H1 (cell line): Measurements from ENCODE around the gene KLHL7. TPM values are rescaled to one million over a fixed set of nuclear protein-coding genes. Genes with fewer than 3 reads are reported as not detected.

Experiments used
- CTCF ChIA-PET: fragments of 300-600 bp; sonication (Branson Sonifier 250); formaldehyde crosslinking; loops from one replicate; lab custom pipeline; 2021; ENCODE audit not compliant: partially characterized antibody; lab: Charles Lee
- POLR2A ChIA-PET: fragments of 300-600 bp; sonication (Branson Sonifier 250); formaldehyde crosslinking; loops from one replicate; lab custom pipeline; 2021; ENCODE audit warnings: inconsistent platforms; ENCODE audit not compliant: partially characterized antibody; lab: Charles Lee
- DNase-seq, 2 experiments: peaks; one replicate each; pipeline versions ENCODE4 v3.0.0 to v3.0.0-alpha.2; 2010 to 2022; ENCODE audit warnings: low spot score in 2 of 2, low read depth in 1 of 2, mixed read lengths in 1 of 2
- FAIRE-seq: peaks from 2 replicates; lab custom pipeline; 2011; peaks lifted over from hg19 to GRCh38; lab: Jason Lieb, UNC
- H2AFZ ChIP-seq: 2 replicates; pipeline ENCODE4 v1.8.1; 2012; ENCODE audit warnings: low read length, inconsistent platforms
- H2AK5ac ChIP-seq: 2 replicates; pipeline ENCODE4 v1.6.1; 2013; ENCODE audit warnings: low read depth, low read length
- H2BK120ac ChIP-seq: replicated peaks from 2 replicates; pipeline ENCODE3; 2013; ENCODE audit warnings: low read depth, low read length, inconsistent platforms
- H2BK12ac ChIP-seq: 2 replicates; pipeline ENCODE4 v1.6.1; 2013; ENCODE audit warnings: low read depth, low read length
- H2BK15ac ChIP-seq: 2 replicates; pipeline ENCODE4 v1.6.1; 2013; ENCODE audit warnings: low read length
- H2BK20ac ChIP-seq: 2 replicates; pipeline ENCODE4 v1.6.1; 2013; ENCODE audit warnings: low read length
- H2BK5ac ChIP-seq: 2 replicates; pipeline ENCODE4 v1.6.1; 2013; ENCODE audit warnings: low read depth, low read length
- H3K14ac ChIP-seq: 2 replicates; pipeline ENCODE4 v1.6.1; 2013; ENCODE audit warnings: inconsistent platforms; ENCODE audit not compliant: insufficient read length
- H3K18ac ChIP-seq: 2 replicates; pipeline ENCODE4 v1.6.1; 2013; ENCODE audit warnings: low read length; ENCODE audit errors: extremely low read depth
- H3K23ac ChIP-seq: 2 replicates; pipeline ENCODE4 v1.6.1; 2013; ENCODE audit warnings: inconsistent platforms; ENCODE audit not compliant: insufficient read length
- H3K23me2 ChIP-seq: 2 replicates; pipeline ENCODE4 v1.6.1; 2013; ENCODE audit warnings: low read depth, low read length
- H3K27ac ChIP-seq: 2 replicates; pipeline ENCODE4 v1.6.1; 2011; ENCODE audit warnings: low read depth, low read length, inconsistent platforms
- H3K27me3 ChIP-seq, 4 experiments: replicated peaks in 1 of 4; 1 replicate in 1 of 4; 2 replicates in 3 of 4; pipeline versions ENCODE4 v1.6.1 to v1.8.1; 2011 to 2013; ENCODE audit warnings: low read length in 3 of 4, mild to moderate bottlenecking in 3 of 4, inconsistent platforms in 2 of 4, mixed read lengths in 2 of 4, moderate library complexity in 1 of 4; ENCODE audit not compliant: control insufficient read depth in 3 of 4, insufficient read depth in 3 of 4; ENCODE audit errors: extremely low read depth in 1 of 4
- H3K36me3 ChIP-seq, 4 experiments: 2 replicates each; pipeline versions ENCODE4 v1.6.1 to v1.8.1; 2011 to 2013; ENCODE audit warnings: mild to moderate bottlenecking in 4 of 4, low read length in 3 of 4, moderate library complexity in 2 of 4, control low read depth in 1 of 4, inconsistent platforms in 1 of 4; ENCODE audit not compliant: insufficient read depth in 4 of 4, control insufficient read depth in 2 of 4
- H3K4ac ChIP-seq: replicated peaks from 2 replicates; pipeline ENCODE3; 2013; ENCODE audit warnings: low read length, low read depth, mixed read lengths, inconsistent platforms; ENCODE audit not compliant: insufficient read length
- H3K4me1 ChIP-seq, 4 experiments: replicated peaks in 1 of 4; 1 replicate in 1 of 4; 2 replicates in 3 of 4; pipeline versions ENCODE4 v1.6.1 to v1.8.1; 2011 to 2013; ENCODE audit warnings: low read length in 3 of 4, inconsistent platforms in 2 of 4, mixed read lengths in 1 of 4; ENCODE audit not compliant: insufficient read depth in 4 of 4, control insufficient read depth in 3 of 4
- H3K4me2 ChIP-seq, 2 experiments: 2 replicates each; pipeline versions ENCODE4 v1.6.1 to v1.8.1; 2011 to 2013; ENCODE audit warnings: low read depth in 2 of 2, low read length in 2 of 2, control low read depth in 1 of 2, inconsistent platforms in 1 of 2, mild to moderate bottlenecking in 1 of 2; ENCODE audit not compliant: insufficient read depth in 1 of 2
- H3K4me3 ChIP-seq, 4 experiments: fragments of 200-600, 300-600 bp in 1 of 4; sonication (generic), shearing (Covaris generic), sonication (Bioruptor Twin) in 1 of 4; 2 replicates each; pipeline versions ENCODE4 v1.5.1 to v1.8.1; 2011 to 2016; ENCODE audit warnings: low read length in 4 of 4, low read depth in 3 of 4, control low read depth in 2 of 4, inconsistent platforms in 2 of 4, mild to moderate bottlenecking in 2 of 4, mixed read lengths in 1 of 4, moderate library complexity in 1 of 4; ENCODE audit not compliant: insufficient read depth in 2 of 4; ENCODE audit errors: extremely low read depth in 1 of 4
- H3K56ac ChIP-seq: replicated peaks from 2 replicates; pipeline ENCODE3; 2013; ENCODE audit warnings: low read depth, mild to moderate bottlenecking, mixed read lengths, low read length, inconsistent platforms; ENCODE audit not compliant: insufficient read length
- H3K79me1 ChIP-seq: 2 replicates; pipeline ENCODE4 v1.6.1; 2013; ENCODE audit warnings: low read depth, low read length, control low read depth
- H3K79me2 ChIP-seq, 2 experiments: 2 replicates each; pipeline versions ENCODE4 v1.6.1 to v1.8.1; 2012 to 2013; ENCODE audit warnings: low read length in 2 of 2, mild to moderate bottlenecking in 2 of 2, inconsistent platforms in 1 of 2; ENCODE audit not compliant: insufficient read depth in 2 of 2, control insufficient read depth in 1 of 2
- H3K9ac ChIP-seq, 4 experiments: replicated peaks in 1 of 4; 1 replicate in 1 of 4; 2 replicates in 3 of 4; pipeline versions ENCODE4 v1.6.1 to v1.8.1; 2011 to 2013; ENCODE audit warnings: low read depth in 3 of 4, low read length in 3 of 4, control low read depth in 2 of 4, mild to moderate bottlenecking in 2 of 4, moderate library complexity in 2 of 4, inconsistent platforms in 1 of 4; ENCODE audit errors: extremely low read depth in 1 of 4
- H3K9me3 ChIP-seq, 2 experiments: 2 replicates each; pipeline versions ENCODE4 v1.6.1 to v1.8.1; 2012 to 2013; ENCODE audit warnings: mild to moderate bottlenecking in 2 of 2, moderate library complexity in 2 of 2, control low read depth in 1 of 2, inconsistent platforms in 1 of 2, low read depth in 1 of 2, low read length in 1 of 2, mixed read lengths in 1 of 2; ENCODE audit not compliant: insufficient read depth in 2 of 2
- H4K20me1 ChIP-seq, 2 experiments: replicated peaks in 1 of 2; 2 replicates each; pipeline versions ENCODE3 to v1.8.1; 2011 to 2013; ENCODE audit warnings: inconsistent platforms in 2 of 2, low read length in 2 of 2, mild to moderate bottlenecking in 1 of 2; ENCODE audit not compliant: insufficient read depth in 2 of 2, control insufficient read depth in 1 of 2
- H4K5ac ChIP-seq: 2 replicates; pipeline ENCODE4 v1.6.1; 2013; ENCODE audit warnings: low read length, low read depth, mixed read lengths, inconsistent platforms; ENCODE audit not compliant: insufficient read length
- H4K8ac ChIP-seq: 2 replicates; pipeline ENCODE4 v1.8.0; 2013; ENCODE audit warnings: mild to moderate bottlenecking, moderate library complexity, low read length, inconsistent platforms; ENCODE audit not compliant: insufficient read depth; ENCODE audit errors: extremely low read depth
- H4K91ac ChIP-seq: replicated peaks from 2 replicates; pipeline ENCODE3; 2013; ENCODE audit warnings: low read length, mixed read lengths, inconsistent platforms; ENCODE audit not compliant: insufficient read length
- ASH2L ChIP-seq: fragments of 200-600, 300-600 bp; sonication (generic); IDR thresholded peaks from one replicate; pipeline ENCODE4 v1.7.1; 2017; ENCODE audit warnings: low read length
- CEBPB ChIP-seq: IDR thresholded peaks from 2 replicates; pipeline ENCODE4 v1.6.1; 2012; ENCODE audit warnings: low read depth, low read length
- EP300 ChIP-seq, 2 experiments: IDR thresholded peaks; 1 replicate in 1 of 2; 2 replicates in 1 of 2; pipeline ENCODE4 v1.6.1; 2011 to 2012; ENCODE audit warnings: low read depth in 2 of 2, low read length in 2 of 2, mild to moderate bottlenecking in 2 of 2, borderline replicate concordance in 1 of 2, inconsistent platforms in 1 of 2, moderate library complexity in 1 of 2
- NANOG ChIP-seq: IDR thresholded peaks from 2 replicates; pipeline ENCODE4 v1.6.1; 2011; ENCODE audit warnings: low read length, low read depth, mild to moderate bottlenecking, inconsistent platforms; ENCODE audit not compliant: insufficient read depth, poor library complexity, severe bottlenecking
- NRF1 ChIP-seq: IDR thresholded peaks from 2 replicates; pipeline ENCODE4 v1.6.1; 2011; ENCODE audit warnings: mild to moderate bottlenecking, low read depth, low read length, improper control_type of control experiment
- POLR2A ChIP-seq, 2 experiments: IDR thresholded peaks; 1 replicate in 1 of 2; 2 replicates in 1 of 2; pipeline ENCODE4 v1.6.1; 2011; ENCODE audit warnings: low read depth in 2 of 2, low read length in 2 of 2, mild to moderate bottlenecking in 2 of 2; ENCODE audit errors: control extremely low read depth in 1 of 2
- RBBP5 ChIP-seq: IDR thresholded peaks from 2 replicates; pipeline ENCODE4 v1.7.1; 2012; ENCODE audit warnings: low read depth, mild to moderate bottlenecking, inconsistent platforms, low read length, moderate library complexity, borderline replicate concordance
- SIRT6 ChIP-seq: IDR thresholded peaks from one replicate; pipeline ENCODE4 v1.7.1; 2012; ENCODE audit warnings: low read length, inconsistent platforms
- SP2 ChIP-seq: IDR thresholded peaks from 2 replicates; pipeline ENCODE4 v1.6.1; 2012; ENCODE audit warnings: mild to moderate bottlenecking, low read length, inconsistent platforms
- WGBS, 2 experiments: shearing (Covaris generic) in 1 of 2; methylation state at CpG; one replicate each; pipeline versions ENCODE4 v1.1.6 to v1.1.7; 2013 to 2015; ENCODE audit warnings: low lambda C conversion rate in 2 of 2, mixed read lengths in 2 of 2, inconsistent platforms in 1 of 2, low coverage in 1 of 2, missing lambda C conversion rate in 1 of 2; ENCODE audit not compliant: insufficient replicate concordance in 2 of 2, insufficient coverage in 1 of 2, insufficient read length in 1 of 2; ENCODE audit errors: extremely low coverage in 1 of 2, missing lambda C conversion rate in 1 of 2; 5-methylcytosine and 5-hydroxymethylcytosine counted together
- polyA plus RNA-seq, 7 experiments: library from polyadenylated mRNA; depleted of rRNA in 3 of 7; stranded (reverse) in 5 of 7; unstranded in 2 of 7; fragments of >200 nt in 5 of 7; fragments of 200-250 nt in 2 of 7; gene quantifications; 1 replicate in 5 of 7; 2 replicates in 1 of 7; 4 replicates in 1 of 7; pipeline versions ENCODE4 v1.2.1 to v1.2.3, GENCODE V29; 2011 to 2013; ENCODE audit warnings: missing spikeins in 2 of 7, mixed read lengths in 2 of 7
- total RNA-seq: library from RNA; stranded (reverse); fragmentation: NEBNext Ultra II Directional; extraction: Animal tissue kit (Norgen Biotek cat#: 25700); gene quantifications from 2 replicates; pipeline ENCODE4 v1.2.1, GENCODE V29; 2021
- TF ChIP-seq, protein P1 (sequence below): IDR thresholded peaks from 2 replicates; pipeline ENCODE4 v1.6.1; 2012; ENCODE audit warnings: inconsistent platforms
- TF ChIP-seq, protein P2 (sequence below): IDR thresholded peaks from 2 replicates; pipeline ENCODE4 v1.6.1; 2011; ENCODE audit warnings: low read length, improper control_type of control experiment
- TF ChIP-seq, protein P3 (sequence below): IDR thresholded peaks from 2 replicates; pipeline ENCODE4 v1.6.1; 2012; ENCODE audit warnings: low read length, inconsistent platforms

The KLHL7 gene
- total and polyA plus RNA-seq, 2 of the 8 experiments (the other 6 are each of a cell fraction or from before 2014, with no cell fraction given) = 65.3 to 115 TPM

- peaks cover 0 to 3% (median 0%) of the 10 kb centered on the region in 4 experiments; a peak in 3 of 7 replicates for H3K4me1 ChIP-seq
- H4K5ac ChIP-seq = no peak overlapping the region
- DNase-seq (no peak), FAIRE-seq (no peak)
- H2BK20ac ChIP-seq = no peak overlapping the region
- H3K79me2 ChIP-seq = no peaks in the 10 kb centered on the region
- no peaks in the 10 kb centered on the region for H3K79me1 ChIP-seq
- no peak overlapping the region for H2BK120ac ChIP-seq
- no peak overlapping the region for H3K56ac ChIP-seq
- no peak overlapping the region for H2AFZ ChIP-seq
- H4K20me1 ChIP-seq = no peaks in the 10 kb centered on the region
- no peaks in the 10 kb centered on the region for H3K27me3 ChIP-seq
- H3K9me3 ChIP-seq = no peaks in the 10 kb centered on the region
- no peak overlapping the region for H4K8ac ChIP-seq
- no peak overlapping the region for H2BK5ac ChIP-seq
- H3K4me3 ChIP-seq = no peak overlapping the region
- no peak overlapping the region for H3K9ac ChIP-seq
- WGBS, 2 experiments = 90% methylated on average over 2 of the region's 2 CpGs; no CpG with 5 or more reads in 1 of the 2 experiments
- no peak overlapping the region for H4K91ac ChIP-seq
- no peak overlapping the region for H2BK15ac ChIP-seq
- H2AK5ac ChIP-seq = no peak overlapping the region
- H3K18ac ChIP-seq = no peak overlapping the region
- H3K14ac ChIP-seq = no peak overlapping the region
- no peak overlapping the region for H3K23ac ChIP-seq
- ChIA-PET POLR2A (no interaction called here), CTCF (interaction anchor here (1.0 to 1.4 kb wide), 2 partner anchors 63 to 220 kb away, joined by 3 to 4 read pairs; no protein-coding TSS in a partner anchor)
- no peaks in the 10 kb centered on the region for H3K23me2 ChIP-seq
- no peak overlapping the region for H3K4me2 ChIP-seq
- H2BK12ac ChIP-seq = no peak overlapping the region
- H3K27ac ChIP-seq = no peak overlapping the region
- H3K4ac ChIP-seq = no peak overlapping the region
- H3K36me3 ChIP-seq = no peaks in the 10 kb centered on the region
- TF ChIP-seq, protein P1, sequence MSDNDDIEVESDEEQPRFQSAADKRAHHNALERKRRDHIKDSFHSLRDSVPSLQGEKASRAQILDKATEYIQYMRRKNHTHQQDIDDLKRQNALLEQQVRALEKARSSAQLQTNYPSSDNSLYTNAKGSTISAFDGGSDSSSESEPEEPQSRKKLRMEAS = no peak
- TF ChIP-seq SIRT6 = no peak
- TF ChIP-seq CEBPB = no peak
- no peak for TF ChIP-seq EP300 (IDR thresholded peaks at IDR 0.05; ENCODE audit: borderline replicate concordance in 1 of 2, low read depth in 2 of 2, low read length in 2 of 2)
- TF ChIP-seq, protein P2, sequence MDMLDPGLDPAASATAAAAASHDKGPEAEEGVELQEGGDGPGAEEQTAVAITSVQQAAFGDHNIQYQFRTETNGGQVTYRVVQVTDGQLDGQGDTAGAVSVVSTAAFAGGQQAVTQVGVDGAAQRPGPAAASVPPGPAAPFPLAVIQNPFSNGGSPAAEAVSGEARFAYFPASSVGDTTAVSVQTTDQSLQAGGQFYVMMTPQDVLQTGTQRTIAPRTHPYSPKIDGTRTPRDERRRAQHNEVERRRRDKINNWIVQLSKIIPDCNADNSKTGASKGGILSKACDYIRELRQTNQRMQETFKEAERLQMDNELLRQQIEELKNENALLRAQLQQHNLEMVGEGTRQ = no peak
- no peak for TF ChIP-seq RBBP5
- TF ChIP-seq NANOG = no peak
- no peak for TF ChIP-seq SP2
- TF ChIP-seq POLR2A (IDR thresholded peaks at IDR 0.05; ENCODE audit: control extremely low read depth in 1 of 2, low read depth in 2 of 2, low read length in 2 of 2) = no peak
- no peak for TF ChIP-seq ASH2L
- TF ChIP-seq NRF1 = no peak
- TF ChIP-seq, protein P3, sequence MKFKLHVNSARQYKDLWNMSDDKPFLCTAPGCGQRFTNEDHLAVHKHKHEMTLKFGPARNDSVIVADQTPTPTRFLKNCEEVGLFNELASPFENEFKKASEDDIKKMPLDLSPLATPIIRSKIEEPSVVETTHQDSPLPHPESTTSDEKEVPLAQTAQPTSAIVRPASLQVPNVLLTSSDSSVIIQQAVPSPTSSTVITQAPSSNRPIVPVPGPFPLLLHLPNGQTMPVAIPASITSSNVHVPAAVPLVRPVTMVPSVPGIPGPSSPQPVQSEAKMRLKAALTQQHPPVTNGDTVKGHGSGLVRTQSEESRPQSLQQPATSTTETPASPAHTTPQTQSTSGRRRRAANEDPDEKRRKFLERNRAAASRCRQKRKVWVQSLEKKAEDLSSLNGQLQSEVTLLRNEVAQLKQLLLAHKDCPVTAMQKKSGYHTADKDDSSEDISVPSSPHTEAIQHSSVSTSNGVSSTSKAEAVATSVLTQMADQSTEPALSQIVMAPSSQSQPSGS = no peak
Observed at GRCh38 chr7:23216021-23216420, 110.4 kb downstream of the KLHL7 start.
